SK-N-SH (cell line): ENCODE data around the gene NPC1L1. TPM values are rescaled to one million over a fixed set of nuclear protein-coding genes. Genes with fewer than 3 reads are reported as not detected.

Experiments
- CTCF ChIA-PET: fragments of 300-600, 350-600 bp; formaldehyde crosslinking; extraction: SDS; loops from one replicate; lab custom pipeline; 2021; lab: Yijun Ruan, JAX
- POLR2A ChIA-PET: fragments of 350-600 bp; sonication (Branson Sonifier 250); formaldehyde crosslinking; extraction: SDS; loops from one replicate; lab custom pipeline; 2020; ENCODE audit warnings: antibody characterized with exemption, inconsistent platforms; lab: Yijun Ruan, JAX
- DNase-seq: peaks from one replicate; pipeline ENCODE4 v3.0.0; 2012
- H2AFZ ChIP-seq: fragments of 200-600 bp; sonication (generic); 2 replicates; pipeline ENCODE4 v1.8.1; 2016; ENCODE audit warnings: antibody characterized with exemption, mild to moderate bottlenecking, low read depth
- H3F3A ChIP-seq: fragments of 200-600 bp; sonication (generic); replicated peaks from 2 replicates; pipeline ENCODE3; 2016; ENCODE audit warnings: antibody characterized with exemption, mild to moderate bottlenecking; ENCODE audit not compliant: insufficient read depth
- H3K27ac ChIP-seq, 2 experiments: fragments of 200-500 bp in 1 of 2; fragments of 200-600 bp in 1 of 2; sonication (Bioruptor generic) in 1 of 2; sonication (generic), shearing (Covaris generic) in 1 of 2; 2 replicates each; pipeline versions ENCODE4 v1.5.1 to v1.6.1; 2014 to 2016; ENCODE audit warnings: low read depth in 2 of 2, inconsistent platforms in 1 of 2, low read length in 1 of 2, mild to moderate bottlenecking in 1 of 2, mixed read lengths in 1 of 2
- H3K27me3 ChIP-seq: fragments of 200-600 bp; sonication (generic), shearing (Covaris generic); 2 replicates; pipeline ENCODE4 v1.6.1; 2016; ENCODE audit warnings: mixed run types; ENCODE audit not compliant: insufficient read depth
- H3K36me3 ChIP-seq, 2 experiments: fragments of 200-500 bp in 1 of 2; fragments of 200-600 bp in 1 of 2; sonication (Bioruptor generic) in 1 of 2; sonication (generic) in 1 of 2; replicated peaks in 1 of 2; 2 replicates each; pipeline versions ENCODE3 to v1.5.1; 2014 to 2016; ENCODE audit warnings: low read length in 1 of 2, mild to moderate bottlenecking in 1 of 2; ENCODE audit not compliant: insufficient read depth in 2 of 2, control insufficient read depth in 1 of 2
- H3K4me1 ChIP-seq, 2 experiments: fragments of 200-500 bp in 1 of 2; fragments of 200-600 bp in 1 of 2; sonication (Bioruptor generic) in 1 of 2; sonication (generic), shearing (Covaris generic) in 1 of 2; 2 replicates each; pipeline versions ENCODE4 v1.5.1 to v1.6.1; 2014 to 2016; ENCODE audit warnings: low read depth in 1 of 2, low read length in 1 of 2, mixed run types in 1 of 2; ENCODE audit not compliant: insufficient read depth in 2 of 2, control insufficient read depth in 1 of 2
- H3K4me2 ChIP-seq: fragments of 200-600 bp; sonication (generic), shearing (Covaris generic); 2 replicates; pipeline ENCODE4 v1.6.1; 2017; ENCODE audit warnings: mixed run types
- H3K4me3 ChIP-seq, 2 experiments: fragments of 200-500 bp in 1 of 2; fragments of 200-600 bp in 1 of 2; sonication (Bioruptor generic) in 1 of 2; sonication (generic), shearing (Covaris generic) in 1 of 2; 2 replicates each; pipeline versions ENCODE4 v1.5.1 to v1.8.1; 2014 to 2016; ENCODE audit warnings: low read depth in 2 of 2, inconsistent platforms in 1 of 2, low read length in 1 of 2, mild to moderate bottlenecking in 1 of 2, mixed read lengths in 1 of 2, moderate library complexity in 1 of 2
- H3K79me2 ChIP-seq: fragments of 200-600 bp; sonication (generic); 2 replicates; pipeline ENCODE4 v1.8.1; 2017; ENCODE audit warnings: mild to moderate bottlenecking; ENCODE audit not compliant: insufficient read depth
- H3K9ac ChIP-seq: fragments of 200-600 bp; sonication (generic); 2 replicates; pipeline ENCODE4 v1.6.1; 2017; ENCODE audit warnings: mixed run types
- H3K9me2 ChIP-seq: fragments of 200-600 bp; sonication (generic); 2 replicates; pipeline ENCODE4 v1.6.1; 2017; ENCODE audit warnings: mixed run types
- H3K9me3 ChIP-seq: fragments of 200-600 bp; sonication (generic); 2 replicates; pipeline ENCODE4 v1.6.1; 2017; ENCODE audit warnings: mixed run types, mild to moderate bottlenecking, moderate library complexity
- H4K20me1 ChIP-seq: fragments of 200-600 bp; sonication (generic); 2 replicates; pipeline ENCODE4 v1.6.1; 2017; ENCODE audit warnings: mild to moderate bottlenecking, mixed run types; ENCODE audit not compliant: insufficient read depth
- CTCF ChIP-seq: fragments of 200-600 bp; sonication (generic); IDR thresholded peaks from 2 replicates; pipeline ENCODE4 v1.6.1; 2017; ENCODE audit warnings: antibody characterized with exemption, mild to moderate bottlenecking, moderate library complexity
- EP300 ChIP-seq, 2 experiments: IDR thresholded peaks; 2 replicates each; pipeline versions ENCODE4 v1.4.0 to v1.6.1; 2012; ENCODE audit warnings: borderline replicate concordance in 1 of 2, low read depth in 1 of 2, low read length in 1 of 2
- FOSL2 ChIP-seq: IDR thresholded peaks from 2 replicates; pipeline ENCODE4 v1.4.0; 2012; ENCODE audit warnings: low read depth, mild to moderate bottlenecking, moderate library complexity, borderline replicate concordance
- FOXJ3 ChIP-seq: sonication (generic); formaldehyde crosslinking; IDR thresholded peaks from 2 replicates; pipeline ENCODE4 v1.5.1; 2020; ENCODE audit warnings: mild to moderate bottlenecking, missing genetic modification reagents
- GATA2 ChIP-seq: sonication (generic); formaldehyde crosslinking; IDR thresholded peaks from 2 replicates; pipeline ENCODE4 v1.5.0; 2020; ENCODE audit warnings: mild to moderate bottlenecking, missing genetic modification reagents
- IRF3 ChIP-seq: fragments of 150-350 bp; IDR thresholded peaks from 2 replicates; pipeline ENCODE4 v1.6.1; 2016; ENCODE audit warnings: mild to moderate bottlenecking, low read depth, low read length
- MAX ChIP-seq: IDR thresholded peaks from 2 replicates; pipeline ENCODE4 v1.4.0; 2012; ENCODE audit warnings: low read depth
- MEF2A ChIP-seq: IDR thresholded peaks from 2 replicates; pipeline ENCODE4 v1.4.0; 2012; ENCODE audit warnings: low read depth, borderline replicate concordance
- NFIC ChIP-seq: IDR thresholded peaks from 2 replicates; pipeline ENCODE4 v1.4.0; 2012; ENCODE audit warnings: borderline replicate concordance
- NRF1 ChIP-seq: IDR thresholded peaks from 2 replicates; pipeline ENCODE4 v1.6.1; 2012; ENCODE audit warnings: low read depth, mild to moderate bottlenecking, low read length
- POLR2AphosphoS5 ChIP-seq: IDR thresholded peaks from 2 replicates; pipeline ENCODE4 v1.6.1; 2012; ENCODE audit warnings: low read depth, low read length
- RAD21 ChIP-seq: IDR thresholded peaks from 2 replicates; pipeline ENCODE4 v1.6.1; 2012; ENCODE audit warnings: mild to moderate bottlenecking, low read length
- REST ChIP-seq: IDR thresholded peaks from 2 replicates; pipeline ENCODE4 v1.6.1; 2012; ENCODE audit warnings: mild to moderate bottlenecking, low read depth, low read length, moderate library complexity
- RFX5 ChIP-seq: IDR thresholded peaks from 2 replicates; pipeline ENCODE4 v1.6.1; 2012; ENCODE audit warnings: mild to moderate bottlenecking, improper control_type of control experiment, low read length
- SIN3A ChIP-seq: IDR thresholded peaks from 2 replicates; pipeline ENCODE4 v1.6.1; 2012; ENCODE audit warnings: low read depth, mild to moderate bottlenecking, low read length, moderate library complexity, borderline replicate concordance
- SMC3 ChIP-seq: IDR thresholded peaks from 2 replicates; pipeline ENCODE4 v1.6.1; 2012; ENCODE audit warnings: low read depth, low read length, improper control_type of control experiment
- USF2 ChIP-seq: fragments of 150-350 bp; IDR thresholded peaks from 2 replicates; pipeline ENCODE4 v1.6.1; 2017; ENCODE audit warnings: antibody characterized with exemption, low read length, low read depth, borderline replicate concordance
- YY1 ChIP-seq: IDR thresholded peaks from 2 replicates; pipeline ENCODE4 v1.4.0; 2012; ENCODE audit warnings: low read depth, mild to moderate bottlenecking
- WGBS: methylation state at CpG from one replicate; pipeline ENCODE4 v1.1.6; 2017; ENCODE audit warnings: low lambda C conversion rate; 5-methylcytosine and 5-hydroxymethylcytosine counted together
- polyA plus RNA-seq, 3 experiments: library from polyadenylated mRNA; depleted of rRNA; stranded (reverse); fragments of >200 nt; gene quantifications; 2 replicates each; pipeline ENCODE4 v1.2.3, GENCODE V29; 2012

NPC1L1 gene
- polyA plus RNA-seq, 1 of the 3 experiments (the other 2 are of a cell fraction), result not detected

GRCh38 chr7:44565097-44565794 lies 24.1 kb upstream of the NPC1L1 start:
- no peak overlapping the region for H3K9ac ChIP-seq
- 67% methylated on average over 7 of the region's 13 CpGs for WGBS
- no peak overlapping the region; a peak in 1 of 4 replicates for H3K4me3 ChIP-seq
- peak; percentile 90 for TF ChIP-seq SMC3
- TF ChIP-seq MAX, result no peak
- no peak for TF ChIP-seq RFX5
- TF ChIP-seq CTCF, result peak; percentile 99
- TF ChIP-seq RAD21, result peak; percentile 78
- no peak for TF ChIP-seq POLR2AphosphoS5
- TF ChIP-seq MEF2A, result no peak
- no peak for TF ChIP-seq NFIC
- H3K27ac ChIP-seq, result no peak overlapping the region
- ChIA-PET POLR2A (interaction anchor here (0.5 to 3.3 kb wide), 7 partner anchors 9 to 365 kb away, joined by 3 to 12 read pairs (median 4); partner anchors contain the start of genes DDX56, NUDCD3 and YKT6), CTCF (interaction anchor here (0.5 to 7.2 kb wide), 67 partner anchors 9 to 573 kb away, joined by 3 to 98 read pairs (median 4); partner anchors contain the start of genes DDX56, H2AZ2, NPC1L1 and NUDCD3)
- H3K4me1 ChIP-seq, result peaks cover 4 to 5% of the 10 kb centered on the region in 2 experiments; a peak in 2 of 4 replicates
- H3F3A ChIP-seq, result peaks cover 8% of the 10 kb centered on the region
- no peak overlapping the region for H2AFZ ChIP-seq
- H3K79me2 ChIP-seq, result peaks cover 3% of the 10 kb centered on the region; the same call in 1 of the 2 replicates
- no peak overlapping the region for H3K4me2 ChIP-seq
- peak; percentile 80 for DNase-seq
- peaks cover 10% of the 10 kb centered on the region for H4K20me1 ChIP-seq
- no peaks in the 10 kb centered on the region for H3K27me3 ChIP-seq
- H3K9me3 ChIP-seq, result no peaks in the 10 kb centered on the region
- no peaks in the 10 kb centered on the region for H3K9me2 ChIP-seq
- peaks cover 33 to 61% of the 10 kb centered on the region in 2 experiments for H3K36me3 ChIP-seq

GRCh38 chr7:44564606-44565005 lies 23.5 kb upstream of the NPC1L1 start:
- Histone ChIP-seq H2AFZ (no peak overlapping the region), H3K27me3 (no peaks in the 10 kb centered on the region), H3K9me2 (no peaks in the 10 kb centered on the region), H3K9me3 (no peaks in the 10 kb centered on the region), H3K27ac (no peak overlapping the region), H3F3A (peaks cover 8% of the 10 kb centered on the region), H3K4me2 (no peak overlapping the region), H3K9ac (no peak overlapping the region), H3K79me2 (no peaks in the 10 kb centered on the region), H3K4me3 (no peak overlapping the region), H3K4me1 (peaks cover 4 to 5% of the 10 kb centered on the region in 2 experiments; a peak in 2 of 4 replicates), H4K20me1 (peaks cover 10% of the 10 kb centered on the region), H3K36me3 (peaks cover 28 to 54% of the 10 kb centered on the region in 2 experiments)
- ChIA-PET POLR2A (interaction anchor here (0.9 to 3.3 kb wide), 6 partner anchors 9 to 74 kb away, joined by 3 to 12 read pairs (median 5); partner anchors contain the start of genes DDX56 and NUDCD3), CTCF (interaction anchor here (0.7 to 7.2 kb wide), 33 partner anchors 8 to 571 kb away, joined by 3 to 98 read pairs (median 5); partner anchors contain the start of genes DDX56, H2AZ2, NPC1L1 and NUDCD3)
- DNase-seq, result no peak
- 97% methylated on average over 2 of the region's 2 CpGs for WGBS
- TF ChIP-seq FOXJ3 (CRISPR knock-in tag) (no peak), SIN3A (no peak), GATA2 (CRISPR knock-in tag) (no peak), USF2 (no peak), SMC3 (no peak), NRF1 (no peak), YY1 (no peak), EP300 (IDR thresholded peaks at IDR 0.05; ENCODE audit: borderline replicate concordance in 1 of 2, low read depth in 1 of 2, low read length in 1 of 2) (no peak), FOSL2 (no peak), REST (no peak), IRF3 (no peak)
